ENCODE results near the gene DYDC2.
"Not testable (repeated sequence)": the region's sequence is repeated elsewhere in the genome, so short reads cannot be mapped to it uniquely, and the experiment has no call there.

DNA sequence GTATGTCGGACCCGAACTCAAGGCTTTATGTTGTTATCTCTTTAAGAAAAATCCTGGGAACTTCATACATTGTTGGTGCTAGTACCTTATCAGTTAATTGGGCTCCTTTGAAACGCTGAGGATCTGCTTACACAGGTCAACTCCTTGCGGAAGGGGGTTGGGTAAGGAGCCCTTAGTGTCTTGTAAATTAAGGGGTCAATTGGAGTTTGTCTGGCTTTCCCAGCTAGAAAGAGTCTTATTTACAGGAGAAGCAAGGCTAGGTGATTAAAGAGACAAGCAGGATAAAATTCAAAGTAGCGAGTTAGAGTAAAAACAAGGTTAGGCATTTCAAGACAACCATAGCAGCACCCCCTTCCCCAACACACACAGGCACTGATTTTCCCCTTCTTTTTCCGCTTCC lies 60.7 kb downstream of the DYDC2 start:
- not testable (repeated sequence) for TF ChIP-seq CTCF (conservative IDR thresholded peaks at IDR 0.05 in 1 of 2, IDR thresholded peaks at IDR 0.05 in 1 of 2; ENCODE audit: extremely low read depth in 1 of 2, insufficient read depth in 1 of 2, low read depth in 1 of 2, low read length in 2 of 2); EZH2 (IDR thresholded peaks at IDR 0.05; ENCODE audit: borderline replicate concordance, low read length)
